Sigmoid colon (tissue), 4 donors: ENCODE measurements around the gene TPSD1.
"Not testable (repeated sequence)": the region's sequence is repeated elsewhere in the genome, so short reads cannot be mapped to it uniquely, and the experiment has no call there.

Experiments
- CTCF ChIP-seq, 4 experiments: fragments of 450-650 bp in 3 of 4; fragments of 200-600 bp in 1 of 4; IDR thresholded peaks; one replicate each; pipeline ENCODE4 v1.5.1; 2016 to 2019; ENCODE audit warnings: antibody characterized with exemption in 4 of 4, mild to moderate bottlenecking in 3 of 4, moderate library complexity in 2 of 4
- POLR2AphosphoS5 ChIP-seq, 4 donors: sonication (generic); formaldehyde crosslinking; IDR thresholded peaks; one replicate each; pipeline ENCODE4 v1.6.1; 2017; ENCODE audit warnings: antibody characterized with exemption in 4 of 4

GRCh38 chr16:1238909-1239308 lies 17.0 kb upstream of the TPSD1 start:
- TF ChIP-seq CTCF, POLR2AphosphoS5 (IDR thresholded peaks at IDR 0.05): not testable (repeated sequence)
